ENCODE data around the gene NHERF1. TPM values are rescaled to one million over a fixed set of nuclear protein-coding genes. Genes with fewer than 3 reads are reported as not detected.

The NHERF1 gene
- total RNA-seq, 2 donors from 2014 or later, result 186 to 244 TPM

GRCh38 chr17:74761931-74762330 is 13.5 kb downstream of the NHERF1 start:
- Histone ChIP-seq H3K9ac (ENCODE audit: low read depth in 2 of 2, low read length in 2 of 2) (no peak overlapping the region), H3K27ac (no peak overlapping the region), H3K9me3 (no peaks in the 10 kb centered on the region), H3K36me3 (peaks cover 2% of the 10 kb centered on the region), H3K4me3 (no peak overlapping the region), H3K4me1 (peaks cover 39% of the 10 kb centered on the region), H3K27me3 (no peaks in the 10 kb centered on the region)
- intact Hi-C loops (cut with DNase I), result no loop called here
- DNase-seq, result no peak
- no peak for TF ChIP-seq CTCF (IDR thresholded peaks at IDR 0.05)

GRCh38 chr17:74763565-74764387 is 15.3 kb downstream of the NHERF1 start:
- Histone ChIP-seq H3K9ac (ENCODE audit: low read depth in 2 of 2, low read length in 2 of 2) (peak overlapping the region; percentile 30 to 32), H3K4me3 (no peak overlapping the region), H3K27me3 (no peaks in the 10 kb centered on the region), H3K4me1 (peaks cover 21% of the 10 kb centered on the region), H3K36me3 (peaks cover 4% of the 10 kb centered on the region), H3K9me3 (no peaks in the 10 kb centered on the region), H3K27ac (no peak overlapping the region)
- TF ChIP-seq CTCF (IDR thresholded peaks at IDR 0.05), result no peak
- DNase-seq, result peak; percentile 81
- intact Hi-C loops (cut with DNase I), result no loop called here

DNA sequence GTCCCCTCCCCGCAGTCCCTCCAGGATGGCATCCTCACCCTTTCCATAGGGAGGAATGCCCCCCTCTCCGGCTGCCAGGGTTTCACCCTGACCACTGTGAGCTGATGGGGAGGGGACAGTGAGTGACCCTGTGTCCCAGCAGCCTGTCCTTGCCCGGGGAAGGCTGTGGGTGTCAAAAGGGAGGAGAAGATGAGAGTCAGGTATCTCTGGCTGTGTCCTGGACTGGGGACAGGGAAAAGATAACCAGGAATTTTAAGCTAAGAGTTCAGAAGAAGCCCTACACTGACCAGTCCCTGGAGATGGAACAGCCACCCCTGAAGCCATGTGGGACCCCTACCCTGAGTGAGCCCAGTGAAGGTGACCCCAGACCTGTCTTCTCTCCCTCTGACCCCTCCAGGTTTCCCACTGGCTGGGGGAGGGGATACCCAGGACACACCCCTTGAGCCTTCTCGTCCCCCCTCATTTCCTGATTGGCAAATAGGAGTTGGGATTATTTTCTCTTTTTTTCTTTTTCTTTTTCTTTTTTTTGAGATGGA is 16.4 kb downstream of the NHERF1 start:
- no peak for DNase-seq
- peaks cover 4% of the 10 kb centered on the region for H3K36me3 ChIP-seq
- no peak overlapping the region for H3K4me3 ChIP-seq
- H3K9ac ChIP-seq (ENCODE audit: low read depth in 2 of 2, low read length in 2 of 2), result peak overlapping the region in 1 of 2 donors; percentile 32
- H3K27ac ChIP-seq, result no peak overlapping the region
- no peaks in the 10 kb centered on the region for H3K9me3 ChIP-seq
- no peaks in the 10 kb centered on the region for H3K27me3 ChIP-seq
- TF ChIP-seq CTCF (IDR thresholded peaks at IDR 0.05), result no peak
- intact Hi-C loops (cut with DNase I), result no loop called here
- peaks cover 14% of the 10 kb centered on the region for H3K4me1 ChIP-seq

DNA sequence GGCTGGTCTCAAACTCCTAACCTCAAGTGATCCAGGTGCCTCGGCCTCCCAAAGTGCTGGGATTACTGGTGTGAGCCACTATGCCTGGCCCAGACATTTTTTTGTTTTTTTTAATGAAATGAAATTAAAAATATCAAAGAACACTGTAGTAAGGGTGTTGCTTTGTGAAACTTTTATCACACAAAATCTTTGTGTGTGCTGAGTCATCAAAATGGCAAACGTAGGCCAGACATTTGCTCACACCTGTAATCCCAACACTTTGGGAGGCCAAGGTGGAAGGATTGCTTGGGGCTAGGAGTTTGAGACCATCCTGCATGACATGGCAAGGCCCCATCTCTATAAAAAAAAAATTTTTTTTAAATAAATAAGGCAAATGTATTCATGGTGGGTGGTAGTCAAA is 18.0 kb downstream of the NHERF1 start:
- Histone ChIP-seq H3K4me1 (peaks cover 15% of the 10 kb centered on the region), H3K4me3 (no peak overlapping the region), H3K27me3 (no peaks in the 10 kb centered on the region), H3K9ac (ENCODE audit: low read depth in 2 of 2, low read length in 2 of 2) (no peak overlapping the region), H3K36me3 (peaks cover 4% of the 10 kb centered on the region), H3K9me3 (no peaks in the 10 kb centered on the region), H3K27ac (no peak overlapping the region)
- no peak for TF ChIP-seq CTCF (IDR thresholded peaks at IDR 0.05)
- no peak for DNase-seq
- intact Hi-C loops (cut with DNase I), result no loop called here

GRCh38 chr17:74767111-74767516 is 18.7 kb downstream of the NHERF1 start:
- Histone ChIP-seq H3K4me1 (peaks cover 15% of the 10 kb centered on the region), H3K9ac (ENCODE audit: low read depth in 2 of 2, low read length in 2 of 2) (no peak overlapping the region), H3K36me3 (peaks cover 4% of the 10 kb centered on the region), H3K27me3 (no peaks in the 10 kb centered on the region), H3K4me3 (no peak overlapping the region), H3K9me3 (no peaks in the 10 kb centered on the region), H3K27ac (no peak overlapping the region)
- DNase-seq, result no peak
- no peak for TF ChIP-seq CTCF (IDR thresholded peaks at IDR 0.05)
- intact Hi-C loops (cut with DNase I), result no loop called here
